Measurements from ENCODE around the gene HAUS5. TPM values are rescaled to one million over a fixed set of nuclear protein-coding genes. Genes with fewer than 3 reads are reported as not detected.

The HAUS5 gene
- total and polyA plus RNA-seq, 2 of the 8 experiments (the other 6 are each of a cell fraction or from before 2014, with no cell fraction given), result 13.8 to 25.7 TPM

- Histone ChIP-seq H3K14ac (ENCODE audit: insufficient read length) (no peak overlapping the region), H3K79me2 (ENCODE audit: control insufficient read depth in 1 of 2, insufficient read depth in 2 of 2, low read length in 2 of 2) (no peaks in the 10 kb centered on the region), H2AK5ac (ENCODE audit: low read depth, low read length) (no peak overlapping the region), H3K36me3 (ENCODE audit: control insufficient read depth in 2 of 4, insufficient read depth in 4 of 4, low read length in 3 of 4) (no peaks in the 10 kb centered on the region), H2BK5ac (ENCODE audit: low read depth, low read length) (no peak overlapping the region), H2BK120ac (replicated peaks; ENCODE audit: low read depth, low read length) (no peak overlapping the region), H3K27ac (ENCODE audit: low read depth, low read length) (no peak overlapping the region), H2BK20ac (ENCODE audit: low read length) (no peak overlapping the region), H2BK15ac (ENCODE audit: low read length) (no peak overlapping the region), H3K56ac (replicated peaks; ENCODE audit: insufficient read length, low read depth, low read length) (no peak overlapping the region), H4K5ac (ENCODE audit: insufficient read length, low read depth, low read length) (no peak overlapping the region), H3K4me3 (ENCODE audit: extremely low read depth in 1 of 4, insufficient read depth in 2 of 4, low read depth in 3 of 4, low read length in 4 of 4) (no peak overlapping the region), H2AFZ (ENCODE audit: low read length) (no peak overlapping the region), H3K4ac (replicated peaks; ENCODE audit: insufficient read length, low read depth, low read length) (no peak overlapping the region), H3K9ac (replicated peaks in 1 of 4; ENCODE audit: extremely low read depth in 1 of 4, low read depth in 3 of 4, low read length in 3 of 4) (no peak overlapping the region), H3K4me1 (replicated peaks in 1 of 4; ENCODE audit: control insufficient read depth in 3 of 4, insufficient read depth in 4 of 4, low read length in 3 of 4) (no peaks in the 10 kb centered on the region; a peak in 1 of 7 replicates), H4K91ac (replicated peaks; ENCODE audit: insufficient read length, low read length) (no peak overlapping the region), H3K4me2 (ENCODE audit: insufficient read depth in 1 of 2, low read depth in 2 of 2, low read length in 2 of 2) (no peak overlapping the region), H3K23ac (ENCODE audit: insufficient read length) (no peak overlapping the region), H3K9me3 (ENCODE audit: insufficient read depth in 2 of 2, low read depth in 1 of 2, low read length in 1 of 2) (peaks cover 5 to 8% of the 10 kb centered on the region in 2 experiments), H3K79me1 (ENCODE audit: low read depth, low read length) (no peaks in the 10 kb centered on the region), H3K23me2 (ENCODE audit: low read depth, low read length) (peaks cover 3% of the 10 kb centered on the region; the same call in 1 of the 2 replicates), H4K20me1 (replicated peaks in 1 of 2; ENCODE audit: control insufficient read depth in 1 of 2, insufficient read depth in 2 of 2, low read length in 2 of 2) (no peaks in the 10 kb centered on the region), H3K27me3 (replicated peaks in 1 of 4; ENCODE audit: control insufficient read depth in 3 of 4, extremely low read depth in 1 of 4, insufficient read depth in 3 of 4, low read length in 3 of 4) (peaks cover 0 to 3% (median 0%) of the 10 kb centered on the region in 4 experiments; a peak in 1 of 7 replicates), H4K8ac (ENCODE audit: extremely low read depth, insufficient read depth, low read length) (no peak overlapping the region), H3K18ac (ENCODE audit: extremely low read depth, low read length) (no peak overlapping the region), H2BK12ac (ENCODE audit: low read depth, low read length) (no peak overlapping the region)
- FAIRE-seq (no peak), DNase-seq (ENCODE audit: low read depth in 1 of 2, low spot score in 2 of 2) (no peak)
- WGBS, 2 experiments (ENCODE audit: extremely low coverage in 1 of 2, insufficient coverage in 1 of 2, insufficient read length in 1 of 2, insufficient replicate concordance in 2 of 2, low coverage in 1 of 2, low lambda C conversion rate in 2 of 2, missing lambda C conversion rate in 1 of 2), result 86% methylated on average over 2 of the region's 3 CpGs; no CpG with 5 or more reads in 1 of the 2 experiments
- ChIA-PET POLR2A (ENCODE audit: partially characterized antibody) (no interaction called here), CTCF (ENCODE audit: partially characterized antibody) (interaction anchor here (0.7 to 1.3 kb wide), 3 partner anchors 15 to 55 kb away, joined by 3 to 5 read pairs (median 3); no protein-coding TSS in a partner anchor)
These were observed 4.9 kb upstream of the HAUS5 start for GRCh38 chr19:35607661-35608060.
